Stimulated activated CD4-positive, alpha-beta T cell treated with anti-CD3 and anti-CD28 coated beads, Interleukin-2, amount 100 ng/mL, for 24 hours (primary cell): ENCODE data around the gene IL20.

Experiments used
- DNase-seq, 2 donors: peaks; one replicate each; pipeline ENCODE4 v3.0.0-alpha.2; 2020

The IL20 gene

DNA sequence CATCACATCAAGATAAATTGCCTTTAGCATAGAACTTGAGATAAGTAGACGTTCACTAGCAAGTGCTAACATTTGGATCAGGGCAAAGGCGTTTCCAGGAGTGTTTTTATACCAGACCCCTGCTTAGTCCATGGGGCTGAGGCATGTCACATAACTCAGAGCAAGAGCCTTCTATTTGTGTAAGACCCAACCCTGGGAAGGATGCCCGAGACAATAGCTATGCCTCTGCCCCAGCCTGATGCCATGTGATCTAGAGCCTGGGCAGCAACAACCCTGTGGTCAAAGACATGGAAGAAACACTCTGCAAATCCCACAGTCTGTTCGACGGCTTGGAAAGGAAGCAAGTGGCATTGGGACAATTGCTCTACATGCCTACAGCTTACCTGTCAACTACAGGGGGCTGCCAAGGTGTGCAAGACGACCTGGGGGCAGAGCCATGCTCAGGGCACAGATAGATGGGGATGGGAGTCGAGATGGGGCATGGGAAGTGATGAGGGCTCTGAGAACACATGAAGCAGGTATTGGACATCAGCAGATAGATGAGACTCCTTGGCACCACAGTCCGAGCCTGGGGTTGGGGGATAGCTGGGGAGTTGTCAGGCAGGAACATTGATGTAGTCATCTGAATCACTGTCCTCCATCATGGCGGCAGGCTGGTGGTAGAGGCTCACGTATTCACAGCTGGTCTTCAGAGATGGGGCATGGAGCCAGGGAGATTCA lies 39.2 kb downstream of the IL20 start:
- no peak for DNase-seq

DNA sequence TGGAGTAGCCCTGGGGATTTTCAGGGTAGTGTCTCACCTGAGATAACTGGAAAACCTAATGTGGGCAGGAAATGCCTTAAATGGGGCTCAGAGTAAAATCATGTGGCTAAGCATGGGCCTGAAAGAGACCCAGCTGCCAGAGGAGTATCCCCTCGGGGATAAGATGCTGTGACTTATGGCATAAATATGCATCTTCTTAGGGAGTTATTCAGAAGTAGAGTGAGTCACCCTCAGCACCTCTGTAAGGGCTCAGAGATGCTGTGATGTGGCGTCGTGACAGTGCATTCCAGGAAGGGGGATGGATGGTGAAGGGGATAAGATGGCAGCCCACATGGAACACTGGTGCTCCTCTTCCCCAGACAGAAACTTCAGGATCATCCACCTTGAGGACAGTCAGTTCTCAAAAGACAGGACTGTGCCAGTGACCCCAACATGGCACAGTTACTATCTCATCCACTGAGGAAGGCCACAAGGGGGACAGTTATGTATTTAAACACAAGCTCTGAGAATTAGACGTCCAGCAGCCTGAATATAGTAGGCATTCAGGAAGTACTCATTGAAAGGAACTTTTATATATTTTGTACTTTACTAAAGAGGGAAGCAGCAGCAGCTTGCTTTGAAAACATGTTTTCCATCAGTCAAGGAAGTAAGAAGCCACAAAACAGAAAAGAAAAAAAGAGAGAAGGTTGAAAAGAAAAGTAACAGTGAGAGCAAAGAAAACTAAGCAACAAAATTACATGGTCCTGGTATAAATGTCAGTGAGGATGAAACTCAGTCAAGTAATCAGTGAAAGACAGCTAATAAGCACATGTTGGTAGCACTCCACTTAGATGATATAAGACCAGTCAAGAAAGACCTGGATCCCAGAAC lies 40.1 kb downstream of the IL20 start:
- peak; percentile 58 to 60 for DNase-seq

DNA sequence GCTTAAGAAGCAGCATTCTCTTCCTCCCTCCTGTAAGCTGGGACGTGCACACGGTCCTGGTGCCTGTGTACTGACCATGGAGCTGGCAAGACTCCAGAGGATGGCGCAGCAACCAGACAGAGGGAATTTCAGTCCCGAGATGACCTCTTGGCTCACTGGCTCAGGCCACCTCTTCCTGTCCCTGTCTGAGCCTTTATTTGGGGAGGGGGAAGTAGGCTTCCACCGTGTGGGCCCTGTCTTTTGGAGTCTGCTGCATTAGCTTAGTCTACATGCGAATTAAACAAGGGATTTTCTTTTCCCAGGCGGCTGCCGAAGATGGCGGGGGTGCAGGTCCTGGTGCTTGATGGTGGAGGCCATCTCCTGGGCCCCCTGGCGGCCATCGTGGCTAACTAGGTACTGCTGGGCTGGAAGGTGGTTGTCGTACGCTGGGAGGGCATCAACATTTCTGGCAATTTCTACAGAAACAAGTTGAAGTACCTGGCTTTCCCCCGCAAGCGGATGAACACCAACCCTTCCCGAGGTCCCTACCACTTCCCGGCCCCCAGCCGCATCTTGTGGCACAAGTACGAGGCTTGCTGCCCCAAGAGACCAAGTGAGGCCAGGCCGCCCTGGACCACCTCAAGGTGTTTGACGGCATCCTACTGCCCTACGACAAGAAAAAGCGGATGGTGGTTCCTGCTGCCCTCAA lies 42.0 kb downstream of the IL20 start:
- no peak for DNase-seq

DNA sequence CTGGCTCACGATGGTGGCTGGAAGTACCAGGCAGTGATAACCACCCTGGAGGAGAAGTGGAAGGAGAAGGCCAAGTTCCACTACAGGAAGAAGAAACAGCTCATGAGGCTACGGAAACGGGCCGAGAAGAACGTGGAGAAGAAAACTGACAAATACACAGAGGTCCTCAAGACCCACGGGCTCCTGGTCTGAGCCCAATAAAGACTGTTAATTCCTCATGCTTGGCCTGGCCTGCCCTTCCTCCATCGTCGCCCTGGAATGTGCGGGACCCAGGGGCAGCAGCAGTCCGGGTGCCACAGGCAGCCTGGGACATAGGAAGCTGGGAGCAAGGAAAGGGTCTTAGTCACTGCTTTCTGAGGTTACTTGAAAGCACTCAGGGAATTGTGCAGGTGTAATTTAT lies 42.6 kb downstream of the IL20 start:
- DNase-seq, result no peak

DNA sequence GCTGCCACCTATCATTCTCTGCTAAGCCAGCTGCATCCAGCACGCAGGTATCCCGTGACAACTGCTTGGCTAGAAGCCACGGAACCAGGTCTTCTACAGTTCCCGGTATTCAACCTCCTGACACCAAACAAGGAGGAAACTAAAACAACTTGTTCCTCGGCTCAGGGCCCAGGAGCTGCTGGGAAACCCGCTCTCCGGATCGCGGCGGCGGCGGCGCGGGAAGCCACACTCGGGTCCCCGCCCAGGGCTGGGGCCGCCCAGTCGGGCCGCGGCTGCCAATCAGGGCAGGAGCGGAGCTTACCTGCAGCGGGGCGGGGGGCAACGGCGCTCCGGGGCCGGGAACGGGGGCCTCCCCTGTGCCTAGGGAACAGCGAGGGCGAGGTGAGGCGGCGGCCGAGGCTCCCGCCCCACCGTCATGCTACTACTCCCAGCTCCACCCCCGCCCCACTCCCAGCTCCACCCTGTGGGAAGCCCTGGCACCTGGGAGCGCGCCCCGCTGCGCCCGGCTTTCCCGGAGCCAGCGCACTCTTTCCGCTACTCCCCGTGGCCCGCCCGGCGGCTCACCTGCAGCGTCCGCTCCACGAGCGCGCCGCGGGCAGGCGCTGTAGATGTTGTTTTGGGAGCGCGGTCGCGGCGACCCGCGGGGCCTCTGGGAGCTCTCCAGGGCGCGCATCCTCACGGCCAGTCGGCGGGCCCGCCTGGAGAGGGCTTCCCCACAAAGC lies 43.9 kb downstream of the IL20 start:
- peak in 1 of 2 donors; percentile 64 for DNase-seq

DNA sequence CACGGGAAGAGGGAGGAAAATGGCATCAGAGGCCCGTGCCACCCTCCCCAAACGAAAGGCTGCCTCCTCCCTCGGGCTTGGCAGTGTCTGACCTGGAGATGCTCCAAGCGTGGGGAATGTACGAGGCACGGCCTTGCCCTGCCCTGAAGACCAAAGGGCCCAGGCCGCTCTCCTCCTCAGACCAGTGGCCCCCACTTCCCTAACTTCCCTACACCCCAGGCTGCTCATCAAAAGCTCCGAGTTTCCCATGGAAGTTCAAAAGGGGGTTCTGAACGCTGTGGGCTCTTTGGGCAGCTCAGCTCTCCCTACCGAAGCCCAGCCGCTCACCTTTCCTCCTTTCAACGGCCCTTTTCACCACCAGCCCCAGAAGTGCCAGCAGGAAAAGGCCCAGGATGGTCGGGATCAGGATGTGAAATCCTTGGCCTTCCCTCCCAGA lies 44.5 kb downstream of the IL20 start:
- DNase-seq, result no peak

DNA sequence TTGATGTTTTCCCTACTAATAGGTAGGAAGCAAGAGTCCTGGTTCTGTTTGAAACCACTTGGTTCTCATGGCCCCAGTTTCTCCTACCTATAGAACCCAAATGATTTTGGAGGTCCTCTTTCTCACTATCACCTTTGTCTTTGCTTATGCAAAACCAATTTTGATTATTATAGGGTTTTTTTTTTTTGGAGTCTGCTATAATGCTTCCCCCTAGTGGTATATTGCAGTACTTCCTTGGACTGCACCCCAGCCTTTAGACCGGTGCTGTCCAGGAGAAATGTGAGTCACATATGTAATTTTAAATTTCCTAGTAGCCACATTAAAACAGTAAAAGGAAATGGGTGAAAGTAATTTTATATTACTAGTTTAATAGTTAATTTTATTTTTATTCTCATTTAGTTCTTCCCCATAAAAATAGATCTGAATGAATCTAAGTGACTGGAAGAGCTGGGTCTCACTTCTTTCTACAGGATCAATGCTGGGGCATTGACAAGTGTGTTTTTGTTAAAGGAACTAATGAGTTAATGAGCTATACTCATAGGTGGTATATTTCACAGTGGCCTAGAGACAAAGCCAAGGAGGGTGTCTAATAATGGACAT lies 45.7 kb downstream of the IL20 start:
- DNase-seq, result no peak

DNA sequence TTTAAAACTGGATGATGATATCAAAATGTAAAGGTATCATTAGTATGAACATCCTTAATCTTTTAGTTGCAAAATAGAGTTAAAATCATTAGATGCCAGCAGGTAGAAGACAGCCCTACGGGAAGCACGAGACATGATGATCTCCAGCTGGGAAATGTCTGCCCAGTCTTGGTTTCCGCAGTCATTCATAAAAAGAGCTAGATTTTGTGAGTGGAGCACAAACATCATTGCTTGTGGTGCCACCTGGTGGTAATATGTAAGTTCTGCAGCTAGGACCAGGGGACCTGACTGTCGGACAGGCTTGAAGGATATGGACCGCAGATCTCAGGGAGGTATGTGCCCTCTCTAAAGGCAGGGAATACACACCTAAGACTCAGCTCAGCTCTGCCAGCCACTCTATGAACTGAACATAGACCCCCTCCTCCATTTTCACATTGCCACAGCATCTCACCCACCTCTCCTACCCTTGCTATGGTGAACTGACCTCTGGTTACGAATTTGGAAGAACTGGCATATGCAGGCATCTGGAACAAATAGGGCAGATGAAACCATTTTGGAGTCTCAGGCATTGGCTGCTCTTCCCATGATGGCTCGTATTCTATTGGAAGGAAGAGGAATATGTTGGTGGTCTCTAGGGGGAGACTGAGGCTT lies 47.1 kb downstream of the IL20 start:
- peak; percentile 60 to 70 for DNase-seq

DNA sequence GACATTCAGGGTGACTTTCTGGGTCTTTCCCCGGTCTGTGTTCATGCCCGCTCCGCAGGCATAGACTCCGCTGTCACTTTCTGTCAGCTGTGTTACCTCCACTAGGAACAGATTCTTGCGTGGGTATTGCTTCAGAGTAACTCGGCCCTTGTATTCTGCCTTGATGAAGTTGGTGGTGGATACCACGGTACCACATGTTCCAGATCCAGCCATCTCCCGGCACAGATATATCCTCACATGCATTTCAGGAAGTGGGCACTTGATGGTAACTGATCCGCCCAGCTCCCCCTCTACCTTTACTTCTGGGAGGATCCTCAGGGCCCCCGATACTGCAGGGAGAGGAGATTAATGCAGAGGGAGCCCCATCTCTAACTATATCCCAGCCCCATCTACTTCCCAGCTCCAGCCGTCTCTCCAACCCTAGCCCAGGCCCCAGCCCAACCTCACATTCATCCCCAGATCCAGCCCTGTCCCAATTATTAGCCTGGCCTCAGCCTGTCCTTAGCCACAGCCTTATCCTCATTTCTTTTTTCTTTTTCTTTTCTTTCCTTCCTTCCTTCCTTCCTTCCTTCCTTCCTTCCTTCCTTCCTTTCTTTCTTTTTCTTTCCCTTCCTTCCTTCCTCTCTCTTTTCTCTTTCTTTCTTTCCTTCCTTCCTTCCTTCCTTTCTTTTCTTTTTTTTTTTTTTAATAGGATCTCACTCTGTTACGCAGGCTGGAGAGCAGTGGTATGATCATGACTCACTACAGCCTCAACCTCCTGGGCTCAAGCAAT lies 48.5 kb downstream of the IL20 start:
- no peak for DNase-seq

DNA sequence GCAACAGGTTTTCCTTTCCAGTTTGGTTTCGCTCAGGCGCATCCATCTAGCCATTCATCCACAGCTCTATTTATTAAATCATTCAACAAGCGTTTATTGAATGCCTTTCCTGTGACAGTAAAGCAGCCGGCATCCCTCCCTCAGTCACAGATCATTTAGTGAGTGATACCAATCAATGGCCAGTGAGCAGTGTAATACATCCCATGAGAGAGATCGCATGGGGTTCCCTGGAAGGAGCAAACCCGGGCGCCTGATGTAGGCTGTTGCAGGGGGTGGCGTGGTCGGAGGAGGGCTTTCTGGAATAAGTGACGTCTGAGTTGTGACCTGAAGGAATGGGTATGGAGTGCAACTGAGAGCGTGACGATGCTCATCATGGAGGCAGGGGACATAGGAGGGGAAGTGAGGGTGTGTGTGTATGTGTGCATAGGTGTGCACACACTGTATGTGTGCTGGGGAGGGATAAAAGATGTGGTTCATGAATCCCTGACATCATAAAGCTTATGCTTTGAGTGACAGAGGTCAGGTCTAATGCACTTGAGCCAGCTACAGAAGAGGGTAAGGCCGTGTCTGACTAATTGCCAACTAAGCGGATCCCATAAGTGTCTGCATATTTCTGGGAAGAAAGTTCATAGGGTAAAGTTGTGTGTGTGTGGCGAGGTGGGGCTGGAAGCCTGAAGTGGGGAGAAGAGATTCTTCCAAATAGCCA lies 49.8 kb downstream of the IL20 start:
- DNase-seq, result no peak

DNA sequence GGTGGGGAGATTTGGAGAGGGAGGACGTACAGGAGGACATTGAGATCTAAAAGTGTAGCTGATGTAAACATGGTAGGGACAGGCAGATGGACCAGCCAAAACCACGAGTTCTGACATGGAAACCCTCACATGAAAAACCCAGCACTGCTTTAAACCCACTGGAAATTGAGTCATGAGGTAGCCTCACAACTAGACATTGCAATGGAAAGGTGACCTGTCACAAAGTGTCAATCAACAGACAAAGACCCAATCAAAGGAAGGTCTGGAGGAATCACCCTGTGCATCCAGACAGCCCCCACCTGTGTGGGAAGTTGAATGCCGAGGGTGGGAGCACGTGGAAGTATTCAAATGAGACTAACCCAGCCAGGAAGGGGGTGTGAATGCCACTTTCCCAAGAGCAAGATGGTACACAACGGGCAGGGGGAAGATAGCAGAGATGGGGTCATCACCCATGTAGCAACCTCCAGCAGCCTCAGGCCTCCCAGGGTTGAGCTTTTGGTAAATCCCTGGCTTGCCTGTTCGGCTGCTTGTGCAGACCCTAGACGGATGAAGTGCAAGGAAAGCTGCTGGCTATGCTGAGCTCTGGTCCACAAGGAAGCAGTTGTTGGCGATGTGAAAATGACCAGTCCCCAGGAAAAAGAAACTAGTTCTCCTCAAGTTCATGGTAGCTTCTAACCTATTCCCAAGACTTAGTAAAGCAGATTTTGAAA lies 50.7 kb downstream of the IL20 start:
- no peak for DNase-seq

DNA sequence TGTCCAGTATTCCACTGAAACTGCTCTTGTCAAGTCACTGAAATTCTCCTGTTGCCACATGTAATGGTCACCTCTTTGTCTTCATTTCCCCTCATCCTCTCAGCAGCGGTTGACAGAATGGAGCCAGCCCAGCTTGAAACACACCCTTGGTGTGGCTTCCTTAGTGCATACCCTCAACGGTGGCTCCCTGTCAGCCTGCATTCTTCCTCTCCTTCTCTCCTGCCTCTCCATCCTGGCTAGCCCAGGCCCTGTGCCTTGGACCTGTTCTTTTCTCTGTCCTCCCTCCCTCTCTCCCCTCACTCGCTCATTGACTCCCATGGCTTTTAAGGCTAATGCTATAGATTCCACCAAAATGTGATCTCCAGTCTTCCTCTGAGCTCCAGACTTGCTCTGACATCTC lies 52.7 kb downstream of the IL20 start:
- no peak for DNase-seq
